ENCODE data around the gene MOV10. TPM values are rescaled to one million over a fixed set of nuclear protein-coding genes. Genes with fewer than 3 reads are reported as not detected.

The MOV10 gene
- total and polyA plus RNA-seq, 9 of the 15 experiments (the other 6 are each of a cell fraction or from before 2014, with no cell fraction given): 16.7 to 105 (median 49.5) TPM

DNA sequence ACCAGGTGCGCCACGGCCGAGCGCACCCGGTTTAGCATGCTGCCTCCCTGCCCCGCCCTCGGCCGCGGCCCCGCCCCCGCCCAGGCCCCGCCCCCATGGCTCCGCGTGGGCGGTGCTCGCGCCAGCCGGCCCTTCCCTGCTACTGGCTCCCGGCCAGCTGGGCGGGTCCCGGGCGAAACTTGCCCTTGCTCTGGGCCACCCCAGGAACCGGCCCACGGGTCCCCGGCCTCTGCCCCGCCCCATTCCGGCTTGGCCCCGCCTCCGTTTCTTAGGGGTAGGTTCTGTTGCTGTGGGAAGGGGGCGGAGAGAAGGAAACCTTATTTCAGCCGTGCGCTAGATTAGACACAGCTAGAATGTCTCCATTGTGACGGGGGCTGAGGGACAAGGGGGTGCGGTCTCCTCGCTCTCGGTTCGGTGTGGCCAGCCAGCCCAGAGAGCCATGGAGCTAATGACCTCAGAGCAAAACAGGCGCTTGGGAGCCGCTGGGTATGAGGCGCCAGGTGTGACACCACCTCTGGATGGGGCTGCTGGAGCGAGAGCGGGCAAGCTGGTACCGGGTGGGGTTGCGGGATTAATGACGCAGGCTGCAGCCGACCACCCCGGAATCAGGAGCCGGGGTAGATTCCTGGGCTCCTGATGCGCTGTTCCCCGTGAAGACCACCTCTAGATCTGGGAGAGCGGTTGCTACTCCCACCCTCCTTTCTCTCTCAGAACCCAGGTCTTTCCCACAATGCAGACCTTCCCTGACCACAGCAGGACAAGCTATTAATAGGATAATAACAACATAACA lies 41.0 kb downstream of the MOV10 start, which contains the start of gene PPM1J (continued):
- peak; percentile 87 for TF ChIP-seq TFAP4 (CRISPR knock-in tag; IDR thresholded peaks at IDR 0.05; ENCODE audit: borderline replicate concordance)
- no peak for TF ChIP-seq SRSF9 (IDR thresholded peaks at IDR 0.05; ENCODE audit: borderline replicate concordance, low read depth, low read length)
- TF ChIP-seq ZSCAN32 (CRISPR knock-in tag; IDR thresholded peaks at IDR 0.05): no peak
- TF ChIP-seq, protein P1, sequence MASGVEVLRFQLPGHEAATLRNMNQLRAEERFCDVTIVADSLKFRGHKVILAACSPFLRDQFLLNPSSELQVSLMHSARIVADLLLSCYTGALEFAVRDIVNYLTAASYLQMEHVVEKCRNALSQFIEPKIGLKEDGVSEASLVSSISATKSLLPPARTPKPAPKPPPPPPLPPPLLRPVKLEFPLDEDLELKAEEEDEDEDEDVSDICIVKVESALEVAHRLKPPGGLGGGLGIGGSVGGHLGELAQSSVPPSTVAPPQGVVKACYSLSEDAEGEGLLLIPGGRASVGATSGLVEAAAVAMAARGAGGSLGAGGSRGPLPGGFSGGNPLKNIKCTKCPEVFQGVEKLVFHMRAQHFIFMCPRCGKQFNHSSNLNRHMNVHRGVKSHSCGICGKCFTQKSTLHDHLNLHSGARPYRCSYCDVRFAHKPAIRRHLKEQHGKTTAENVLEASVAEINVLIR (CRISPR knock-in tag; IDR thresholded peaks at IDR 0.05): no peak
- TF ChIP-seq PYGO2 (tag; IDR thresholded peaks at IDR 0.05): no peak
- no peak for TF ChIP-seq HDGF (IDR thresholded peaks at IDR 0.05)
- TF ChIP-seq XRCC3 (IDR thresholded peaks at IDR 0.05): no peak
- TF ChIP-seq NR3C1 (CRISPR knock-in tag; IDR thresholded peaks at IDR 0.05): no peak
- no peak for TF ChIP-seq RHOXF2B (CRISPR knock-in tag; conservative IDR thresholded peaks at IDR 0.05)
- TF ChIP-seq CTCF (IDR thresholded peaks at IDR 0.05 in 2 of 3, conservative IDR thresholded peaks at IDR 0.05 in 1 of 3; ENCODE audit: insufficient read depth in 2 of 3, low read depth in 1 of 3, low read length in 3 of 3): 0 out of 6 replicates have a peak, but pooled peaks of 1 of the 3 experiments have one; percentile 2
- no peak for TF ChIP-seq ZNF766 (CRISPR knock-in tag; conservative IDR thresholded peaks at IDR 0.05)
- TF ChIP-seq CEBPB (tag; IDR thresholded peaks at IDR 0.05): no peak
- TF ChIP-seq, protein P2, sequence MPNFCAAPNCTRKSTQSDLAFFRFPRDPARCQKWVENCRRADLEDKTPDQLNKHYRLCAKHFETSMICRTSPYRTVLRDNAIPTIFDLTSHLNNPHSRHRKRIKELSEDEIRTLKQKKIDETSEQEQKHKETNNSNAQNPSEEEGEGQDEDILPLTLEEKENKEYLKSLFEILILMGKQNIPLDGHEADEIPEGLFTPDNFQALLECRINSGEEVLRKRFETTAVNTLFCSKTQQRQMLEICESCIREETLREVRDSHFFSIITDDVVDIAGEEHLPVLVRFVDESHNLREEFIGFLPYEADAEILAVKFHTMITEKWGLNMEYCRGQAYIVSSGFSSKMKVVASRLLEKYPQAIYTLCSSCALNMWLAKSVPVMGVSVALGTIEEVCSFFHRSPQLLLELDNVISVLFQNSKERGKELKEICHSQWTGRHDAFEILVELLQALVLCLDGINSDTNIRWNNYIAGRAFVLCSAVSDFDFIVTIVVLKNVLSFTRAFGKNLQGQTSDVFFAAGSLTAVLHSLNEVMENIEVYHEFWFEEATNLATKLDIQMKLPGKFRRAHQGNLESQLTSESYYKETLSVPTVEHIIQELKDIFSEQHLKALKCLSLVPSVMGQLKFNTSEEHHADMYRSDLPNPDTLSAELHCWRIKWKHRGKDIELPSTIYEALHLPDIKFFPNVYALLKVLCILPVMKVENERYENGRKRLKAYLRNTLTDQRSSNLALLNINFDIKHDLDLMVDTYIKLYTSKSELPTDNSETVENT (CRISPR knock-in tag; IDR thresholded peaks at IDR 0.05): no peak
- no peak for TF ChIP-seq NFRKB (IDR thresholded peaks at IDR 0.05; ENCODE audit: low read depth)
- TF ChIP-seq POLR2B (IDR thresholded peaks at IDR 0.05; ENCODE audit: low read depth, partially characterized antibody): no peak
- TF ChIP-seq ZBTB11 (CRISPR knock-in tag; IDR thresholded peaks at IDR 0.05): no peak
- TF ChIP-seq MIER1 (IDR thresholded peaks at IDR 0.05; ENCODE audit: low read depth): no peak
